KMS-11 (cell line): ENCODE data around the gene KCND2.

Experiments used
- H2AFZ ChIP-seq: fragments of 200-600 bp; sonication (generic); 2 replicates; pipeline ENCODE4 v1.6.1; 2016; ENCODE audit warnings: antibody characterized with exemption, mixed run types, low read depth
- H3K27ac ChIP-seq: fragments of 200-600 bp; sonication (generic); 2 replicates; pipeline ENCODE4 v1.6.1; 2016; ENCODE audit warnings: mild to moderate bottlenecking, mixed run types
- H3K27me3 ChIP-seq: fragments of 200-600 bp; sonication (generic); 2 replicates; pipeline ENCODE4 v1.6.1; 2017; ENCODE audit warnings: mild to moderate bottlenecking, low read depth, mixed run types, moderate library complexity; ENCODE audit not compliant: insufficient read depth
- H3K36me3 ChIP-seq: fragments of 200-600 bp; sonication (generic); 2 replicates; pipeline ENCODE4 v1.6.1; 2017; ENCODE audit warnings: mild to moderate bottlenecking, mixed run types; ENCODE audit not compliant: insufficient read depth
- H3K4me1 ChIP-seq: fragments of 200-600 bp; sonication (generic); 2 replicates; pipeline ENCODE4 v1.6.1; 2016; ENCODE audit warnings: mild to moderate bottlenecking, low read depth, mixed run types; ENCODE audit not compliant: poor library complexity, severe bottlenecking
- H3K4me2 ChIP-seq: fragments of 200-600 bp; sonication (generic); 2 replicates; pipeline ENCODE4 v1.7.0; 2016; ENCODE audit warnings: mild to moderate bottlenecking, mixed run types
- H3K4me3 ChIP-seq: fragments of 200-600 bp; sonication (generic); IDR thresholded peaks from 2 replicates; pipeline ENCODE4 v1.6.1; 2017; ENCODE audit warnings: low read depth, low read length, mixed read lengths; ENCODE audit not compliant: insufficient read depth
- H3K79me2 ChIP-seq: fragments of 200-600 bp; sonication (generic); 2 replicates; pipeline ENCODE4 v1.6.1; 2016; ENCODE audit warnings: low read depth, mixed run types; ENCODE audit not compliant: insufficient read depth
- H3K9ac ChIP-seq: fragments of 200-600 bp; sonication (generic); 2 replicates; pipeline ENCODE4 v1.6.1; 2016; ENCODE audit warnings: mild to moderate bottlenecking, mixed run types
- H4K20me1 ChIP-seq: fragments of 200-600 bp; sonication (generic); 2 replicates; pipeline ENCODE4 v1.6.1; 2016; ENCODE audit warnings: mild to moderate bottlenecking, mixed run types; ENCODE audit not compliant: insufficient read depth
- TF ChIP-seq, protein P1 (sequence below): fragments of 200-600 bp; sonication (generic); conservative IDR thresholded peaks from 2 replicates; pipeline ENCODE4 v1.6.1; 2017; ENCODE audit warnings: low read depth, mild to moderate bottlenecking, antibody characterized with exemption, low read length, moderate library complexity, mixed read lengths

KCND2 gene

DNA sequence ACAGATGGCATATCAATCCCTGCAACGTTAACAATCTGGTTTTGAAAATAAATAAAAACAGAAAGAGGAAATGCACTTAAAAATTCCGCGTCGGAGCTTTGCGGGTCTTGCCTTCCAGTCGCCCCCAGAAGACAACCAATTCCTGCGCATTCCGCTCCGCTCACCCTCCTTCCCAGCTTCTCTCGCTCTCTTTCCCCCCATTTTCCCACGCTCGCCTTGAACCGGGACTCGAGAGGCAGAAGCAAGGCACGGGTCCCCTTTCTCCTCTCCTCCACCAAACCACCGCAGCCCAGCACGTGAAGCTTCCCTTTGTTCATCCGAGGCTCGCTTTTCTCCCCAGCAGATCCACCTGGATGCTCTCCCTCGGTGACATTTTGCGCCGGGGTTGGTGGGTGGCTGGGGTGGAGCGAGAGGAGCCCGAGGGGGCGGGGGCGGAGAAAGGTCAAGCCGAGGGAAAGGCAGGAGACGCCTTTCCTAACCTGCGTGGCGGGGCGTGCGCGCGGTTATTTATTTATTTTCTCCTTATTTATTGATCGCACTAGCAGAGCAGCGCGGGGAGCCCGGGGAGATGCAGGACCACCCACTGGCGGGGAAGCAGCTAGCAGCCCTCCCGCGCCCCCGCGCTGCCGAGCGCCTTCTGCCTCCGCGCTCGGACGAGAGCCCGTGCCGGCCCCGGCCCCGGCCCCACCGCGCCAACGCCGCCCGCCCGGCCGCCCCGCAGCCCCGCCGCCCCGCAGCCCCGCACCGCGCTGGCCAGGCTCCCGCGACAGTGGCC lies at the start of gene KCND2:
KCND2 (plus strand) TSS at position 475 of the 775 bp plus-strand sequence.
- Histone ChIP-seq H3K9ac (peak within 1 kb of the TSS; percentile 12; the same call in 1 of the 2 replicates), H3K36me3 (no peaks in the 10 kb centered on the region), H3K27ac (no peak within 1 kb of the TSS), H2AFZ (peak within 1 kb of the TSS; percentile 79), H3K4me2 (peak within 1 kb of the TSS; percentile 89), H4K20me1 (no peaks in the 10 kb centered on the region), H3K4me1 (no peaks in the 10 kb centered on the region), H3K4me3 (no peak within 1 kb of the TSS), H3K27me3 (no peaks in the 10 kb centered on the region), H3K79me2 (no peaks in the 10 kb centered on the region)
- TF ChIP-seq, protein P1, sequence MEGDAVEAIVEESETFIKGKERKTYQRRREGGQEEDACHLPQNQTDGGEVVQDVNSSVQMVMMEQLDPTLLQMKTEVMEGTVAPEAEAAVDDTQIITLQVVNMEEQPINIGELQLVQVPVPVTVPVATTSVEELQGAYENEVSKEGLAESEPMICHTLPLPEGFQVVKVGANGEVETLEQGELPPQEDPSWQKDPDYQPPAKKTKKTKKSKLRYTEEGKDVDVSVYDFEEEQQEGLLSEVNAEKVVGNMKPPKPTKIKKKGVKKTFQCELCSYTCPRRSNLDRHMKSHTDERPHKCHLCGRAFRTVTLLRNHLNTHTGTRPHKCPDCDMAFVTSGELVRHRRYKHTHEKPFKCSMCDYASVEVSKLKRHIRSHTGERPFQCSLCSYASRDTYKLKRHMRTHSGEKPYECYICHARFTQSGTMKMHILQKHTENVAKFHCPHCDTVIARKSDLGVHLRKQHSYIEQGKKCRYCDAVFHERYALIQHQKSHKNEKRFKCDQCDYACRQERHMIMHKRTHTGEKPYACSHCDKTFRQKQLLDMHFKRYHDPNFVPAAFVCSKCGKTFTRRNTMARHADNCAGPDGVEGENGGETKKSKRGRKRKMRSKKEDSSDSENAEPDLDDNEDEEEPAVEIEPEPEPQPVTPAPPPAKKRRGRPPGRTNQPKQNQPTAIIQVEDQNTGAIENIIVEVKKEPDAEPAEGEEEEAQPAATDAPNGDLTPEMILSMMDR = no peak

DNA sequence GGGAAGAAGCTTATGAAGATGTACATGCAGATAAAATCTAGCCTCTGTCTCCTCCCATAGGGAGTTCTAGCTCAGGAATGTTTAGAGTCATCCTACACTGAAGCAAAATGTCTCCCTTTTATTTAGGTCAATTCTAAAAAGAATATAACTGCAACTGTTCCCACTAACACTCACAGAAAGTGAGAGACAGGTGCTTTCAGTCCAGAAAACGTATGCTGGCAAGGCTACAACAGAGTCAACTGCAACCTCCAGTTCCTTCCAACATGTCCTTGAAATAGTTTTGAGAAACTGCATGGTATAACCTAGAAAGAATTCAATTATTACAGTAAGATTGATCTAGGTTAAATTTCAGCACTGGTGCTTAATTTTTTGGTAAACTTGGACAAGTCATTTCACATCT lies 46.8 kb upstream of the KCND2 start:
- no peak overlapping the region for H2AFZ ChIP-seq
- H3K36me3 ChIP-seq = no peaks in the 10 kb centered on the region
- H3K4me3 ChIP-seq = no peak overlapping the region
- H3K79me2 ChIP-seq = no peaks in the 10 kb centered on the region
- H4K20me1 ChIP-seq = no peaks in the 10 kb centered on the region
- H3K4me2 ChIP-seq = no peak overlapping the region
- H3K27ac ChIP-seq = no peak overlapping the region
- no peaks in the 10 kb centered on the region for H3K4me1 ChIP-seq
- H3K9ac ChIP-seq = no peak overlapping the region
- TF ChIP-seq, protein P1 = no peak
- H3K27me3 ChIP-seq = no peaks in the 10 kb centered on the region

GRCh38 chr7:120227255-120227654 lies 45.7 kb upstream of the KCND2 start:
- Histone ChIP-seq H2AFZ (no peak overlapping the region), H4K20me1 (no peaks in the 10 kb centered on the region), H3K4me2 (no peak overlapping the region), H3K4me1 (no peaks in the 10 kb centered on the region), H3K9ac (no peak overlapping the region), H3K27me3 (no peaks in the 10 kb centered on the region), H3K4me3 (no peak overlapping the region), H3K36me3 (no peaks in the 10 kb centered on the region), H3K79me2 (no peaks in the 10 kb centered on the region), H3K27ac (no peak overlapping the region)
- TF ChIP-seq, protein P1 = no peak

DNA sequence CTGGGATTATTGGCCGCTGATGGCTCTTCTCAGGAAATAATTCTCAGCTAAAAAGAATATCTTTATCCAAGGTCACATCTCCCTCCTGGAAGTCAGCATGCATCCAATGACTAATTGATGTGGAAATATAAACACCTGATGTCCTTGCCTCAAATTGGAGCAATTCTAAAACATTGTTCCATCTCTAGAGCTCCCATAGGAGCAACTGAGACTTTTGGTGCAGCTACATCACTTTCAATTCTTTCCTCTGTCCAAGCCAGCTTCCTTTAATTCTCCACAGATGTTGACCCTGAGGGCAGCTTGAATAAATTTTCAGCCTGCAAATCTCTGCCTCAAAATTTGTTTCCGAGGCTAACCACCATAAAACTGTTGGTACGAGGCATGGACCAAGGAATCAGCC lies 43.9 kb upstream of the KCND2 start:
- Histone ChIP-seq H3K4me2 (no peak overlapping the region), H3K27ac (no peak overlapping the region), H3K79me2 (no peaks in the 10 kb centered on the region), H3K4me3 (no peak overlapping the region), H2AFZ (no peak overlapping the region), H3K36me3 (no peaks in the 10 kb centered on the region), H3K9ac (no peak overlapping the region), H3K27me3 (no peaks in the 10 kb centered on the region), H3K4me1 (peaks cover 15% of the 10 kb centered on the region), H4K20me1 (no peaks in the 10 kb centered on the region)
- TF ChIP-seq, protein P1 = no peak
